Nephron progenitor cell (in vitro differentiated cells): ENCODE measurements around the gene SFTPB.

Experiments used
- DNase-seq: peaks from one replicate; pipeline ENCODE4 v3.0.0; 2021
- H3K27ac Mint-ChIP-seq: 2 replicates; pipeline ENCODE4 v1.8.0; 2021; ENCODE audit warnings: mild to moderate bottlenecking, moderate library complexity, mixed read lengths
- H3K27me3 Mint-ChIP-seq: 2 replicates; pipeline ENCODE4 v1.8.0; 2021; ENCODE audit warnings: mild to moderate bottlenecking, low read depth, mixed read lengths; ENCODE audit not compliant: poor library complexity
- H3K36me3 Mint-ChIP-seq: 2 replicates; pipeline ENCODE4 v1.8.0; 2021; ENCODE audit warnings: low read depth, mixed read lengths
- H3K4me1 Mint-ChIP-seq: 2 replicates; pipeline ENCODE4 v1.8.0; 2021; ENCODE audit warnings: mixed read lengths
- H3K4me3 Mint-ChIP-seq: 2 replicates; pipeline ENCODE4 v1.8.0; 2021; ENCODE audit warnings: mild to moderate bottlenecking, moderate library complexity, mixed read lengths
- H3K9me3 Mint-ChIP-seq: 2 replicates; pipeline ENCODE4 v1.8.0; 2021; ENCODE audit warnings: mild to moderate bottlenecking, moderate library complexity, mixed read lengths
- TF ChIP-seq, protein P1 (sequence below): fragments of 200-600 bp; sonication (generic); IDR thresholded peaks from 2 replicates; pipeline ENCODE4 v1.5.0; 2021; ENCODE audit warnings: antibody characterized with exemption

Gene SFTPB

GRCh38 chr2:85666435-85667316 lies 1.3 kb downstream of the SFTPB start:
- Mint-ChIP-seq H3K36me3 (no peaks in the 10 kb centered on the region), H3K9me3 (no peaks in the 10 kb centered on the region), H3K27me3 (peaks cover 3% of the 10 kb centered on the region), H3K4me1 (peaks cover 8% of the 10 kb centered on the region), H3K4me3 (no peak overlapping the region), H3K27ac (peak overlapping the region; percentile 82)
- no peak for DNase-seq
- TF ChIP-seq, protein P1, sequence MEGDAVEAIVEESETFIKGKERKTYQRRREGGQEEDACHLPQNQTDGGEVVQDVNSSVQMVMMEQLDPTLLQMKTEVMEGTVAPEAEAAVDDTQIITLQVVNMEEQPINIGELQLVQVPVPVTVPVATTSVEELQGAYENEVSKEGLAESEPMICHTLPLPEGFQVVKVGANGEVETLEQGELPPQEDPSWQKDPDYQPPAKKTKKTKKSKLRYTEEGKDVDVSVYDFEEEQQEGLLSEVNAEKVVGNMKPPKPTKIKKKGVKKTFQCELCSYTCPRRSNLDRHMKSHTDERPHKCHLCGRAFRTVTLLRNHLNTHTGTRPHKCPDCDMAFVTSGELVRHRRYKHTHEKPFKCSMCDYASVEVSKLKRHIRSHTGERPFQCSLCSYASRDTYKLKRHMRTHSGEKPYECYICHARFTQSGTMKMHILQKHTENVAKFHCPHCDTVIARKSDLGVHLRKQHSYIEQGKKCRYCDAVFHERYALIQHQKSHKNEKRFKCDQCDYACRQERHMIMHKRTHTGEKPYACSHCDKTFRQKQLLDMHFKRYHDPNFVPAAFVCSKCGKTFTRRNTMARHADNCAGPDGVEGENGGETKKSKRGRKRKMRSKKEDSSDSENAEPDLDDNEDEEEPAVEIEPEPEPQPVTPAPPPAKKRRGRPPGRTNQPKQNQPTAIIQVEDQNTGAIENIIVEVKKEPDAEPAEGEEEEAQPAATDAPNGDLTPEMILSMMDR: no peak

GRCh38 chr2:85666016-85666415 lies 2.0 kb downstream of the SFTPB start:
- peaks cover 8% of the 10 kb centered on the region for H3K4me1 Mint-ChIP-seq
- H3K27me3 Mint-ChIP-seq: no peaks in the 10 kb centered on the region
- no peaks in the 10 kb centered on the region for H3K9me3 Mint-ChIP-seq
- peak overlapping the region; percentile 82 for H3K27ac Mint-ChIP-seq
- H3K4me3 Mint-ChIP-seq: no peak overlapping the region
- TF ChIP-seq, protein P1: no peak
- no peak for DNase-seq
- H3K36me3 Mint-ChIP-seq: no peaks in the 10 kb centered on the region

- Mint-ChIP-seq H3K36me3 (no peaks in the 10 kb centered on the region), H3K27me3 (no peaks in the 10 kb centered on the region), H3K4me3 (no peak overlapping the region), H3K27ac (peak overlapping the region; percentile 82), H3K9me3 (no peaks in the 10 kb centered on the region), H3K4me1 (peaks cover 8% of the 10 kb centered on the region)
- TF ChIP-seq, protein P1: no peak
- no peak for DNase-seq
Measured at GRCh38 chr2:85665264-85665937, 2.6 kb downstream of the SFTPB start.

DNA sequence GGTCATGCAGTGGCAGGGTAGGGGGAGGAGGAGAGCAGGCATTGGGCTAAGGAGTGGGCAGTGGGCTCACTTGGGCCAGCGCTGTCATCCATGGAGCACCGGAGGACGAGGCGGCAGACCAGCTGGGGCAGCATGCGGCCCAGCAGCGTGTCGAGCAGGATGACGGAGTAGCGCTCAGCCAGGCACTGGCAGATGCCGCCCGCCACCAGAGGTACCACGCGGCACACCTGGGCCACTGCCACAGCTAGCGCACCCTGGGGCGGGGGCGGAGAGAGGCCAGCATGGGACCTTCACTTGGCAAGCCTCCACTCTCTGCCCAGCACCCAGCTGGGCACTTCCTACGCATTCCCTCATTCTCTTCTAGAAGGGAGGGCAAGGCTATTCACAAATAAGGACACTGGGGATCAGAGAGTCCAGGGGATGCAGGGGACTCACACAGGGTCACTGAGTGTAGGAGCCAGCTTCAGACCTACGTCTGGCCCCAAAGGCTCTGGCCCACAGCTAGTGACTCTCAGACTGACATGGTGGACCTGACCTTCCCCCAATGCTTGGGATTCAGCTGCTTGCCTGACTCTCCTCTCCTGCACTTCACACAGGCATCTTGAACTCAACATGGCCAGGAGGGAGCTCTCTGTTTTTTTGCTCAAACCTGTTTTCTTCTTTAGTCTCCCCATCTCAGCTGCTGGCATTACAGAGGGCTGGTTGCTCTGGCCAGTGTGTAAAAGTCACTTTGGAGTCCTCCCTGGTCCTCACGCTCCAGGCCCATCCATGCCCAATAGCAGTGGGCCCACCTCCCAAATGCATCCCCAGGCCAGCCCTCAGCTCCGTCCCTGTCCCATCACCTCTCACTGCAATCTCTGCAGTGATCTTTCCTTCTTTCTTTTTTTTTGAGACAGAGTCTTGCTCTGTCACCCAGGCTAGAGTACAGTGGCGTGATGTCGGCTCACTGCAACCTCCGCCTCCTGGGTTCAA lies 4.1 kb downstream of the SFTPB start:
- TF ChIP-seq, protein P1: no peak
- Mint-ChIP-seq H3K36me3 (peaks cover 5% of the 10 kb centered on the region), H3K27ac (no peak overlapping the region)

DNA sequence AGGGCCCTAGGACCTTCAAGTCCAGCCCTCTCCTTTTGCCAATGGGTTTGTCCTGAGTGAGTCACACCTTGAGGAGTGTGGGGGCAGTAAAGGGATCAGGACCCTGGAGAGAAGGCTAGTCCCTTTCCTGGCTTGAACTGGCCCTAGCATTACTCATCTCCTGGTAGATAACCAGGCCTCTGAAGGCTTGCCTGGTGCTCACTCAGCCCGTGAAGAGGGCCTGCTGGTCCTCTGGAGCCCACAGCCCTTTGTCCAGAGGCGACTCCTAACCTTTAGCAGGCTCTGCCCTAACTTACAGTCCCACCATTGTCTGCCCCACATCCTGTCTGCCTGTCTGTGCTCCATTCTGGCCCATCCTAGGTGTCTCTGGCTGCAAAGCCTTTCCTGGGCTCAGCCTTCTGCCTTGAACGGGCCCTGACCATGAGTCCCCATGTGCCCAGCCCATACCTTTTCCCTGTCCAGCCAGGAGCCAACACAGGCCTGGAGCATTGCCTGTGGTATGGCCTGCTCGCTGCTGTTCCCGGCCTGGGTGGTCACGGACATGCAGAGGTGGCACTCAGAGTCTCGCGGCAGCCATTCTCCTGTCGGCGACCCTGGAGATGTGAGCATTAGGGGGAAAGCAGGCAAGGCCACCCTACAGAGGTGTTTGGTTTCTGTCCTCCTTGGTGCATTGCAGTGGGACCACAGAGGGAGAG lies 5.0 kb downstream of the SFTPB start:
- TF ChIP-seq, protein P1: no peak

More for the DNA sequence above, 4.1 kb downstream of the SFTPB start:
- Mint-ChIP-seq H3K4me1 (peaks cover 4% of the 10 kb centered on the region), H3K27me3 (no peaks in the 10 kb centered on the region), H3K4me3 (no peak overlapping the region), H3K9me3 (no peaks in the 10 kb centered on the region)
- no peak for DNase-seq

More for the DNA sequence above, 5.0 kb downstream of the SFTPB start:
- peaks cover 8% of the 10 kb centered on the region for H3K36me3 Mint-ChIP-seq
- H3K4me3 Mint-ChIP-seq: no peak overlapping the region
- H3K9me3 Mint-ChIP-seq: no peaks in the 10 kb centered on the region
- peak overlapping the region; percentile 77 for H3K27ac Mint-ChIP-seq
- no peaks in the 10 kb centered on the region for H3K27me3 Mint-ChIP-seq
- no peaks in the 10 kb centered on the region for H3K4me1 Mint-ChIP-seq
- no peak for DNase-seq
